ENCODE measurements around the gene DIAPH1.
A peak's percentile ranks its signal among the peaks of the same experiment; 100 is the strongest.

DIAPH1 gene

DNA sequence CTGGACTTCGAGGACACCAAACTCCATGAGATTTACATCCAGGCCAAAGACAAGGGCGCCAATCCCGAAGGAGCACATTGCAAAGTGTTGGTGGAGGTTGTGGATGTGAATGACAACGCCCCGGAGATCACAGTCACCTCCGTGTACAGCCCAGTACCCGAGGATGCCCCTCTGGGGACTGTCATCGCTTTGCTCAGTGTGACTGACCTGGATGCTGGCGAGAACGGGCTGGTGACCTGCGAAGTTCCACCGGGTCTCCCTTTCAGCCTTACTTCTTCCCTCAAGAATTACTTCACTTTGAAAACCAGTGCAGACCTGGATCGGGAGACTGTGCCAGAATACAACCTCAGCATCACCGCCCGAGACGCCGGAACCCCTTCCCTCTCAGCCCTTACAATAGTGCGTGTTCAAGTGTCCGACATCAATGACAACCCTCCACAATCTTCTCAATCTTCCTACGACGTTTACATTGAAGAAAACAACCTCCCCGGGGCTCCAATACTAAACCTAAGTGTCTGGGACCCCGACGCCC, 141.7 kb downstream of the DIAPH1 start:
- H3K27ac ChIP-seq (ENCODE audit: low read depth, low read length, severe bottlenecking): no peak overlapping the region
- 96 to 97% methylated on average over 20 to 24 of the region's 24 CpGs for WGBS, 2 experiments (ENCODE audit: insufficient coverage in 2 of 2)
- peak overlapping the region; percentile 56 for H3K4me3 ChIP-seq (ENCODE audit: extremely low read depth, insufficient read depth, low read length, poor library complexity, severe bottlenecking)
- peaks cover 48% of the 10 kb centered on the region for H3K36me3 ChIP-seq (ENCODE audit: control insufficient read depth, insufficient read depth, low read length)
- H3K9me3 ChIP-seq (ENCODE audit: control insufficient read depth, low read length): peaks cover 11% of the 10 kb centered on the region
- peaks cover 17% of the 10 kb centered on the region for H3K4me1 ChIP-seq (ENCODE audit: control insufficient read depth, insufficient read depth, low read length, poor library complexity, severe bottlenecking)

DNA sequence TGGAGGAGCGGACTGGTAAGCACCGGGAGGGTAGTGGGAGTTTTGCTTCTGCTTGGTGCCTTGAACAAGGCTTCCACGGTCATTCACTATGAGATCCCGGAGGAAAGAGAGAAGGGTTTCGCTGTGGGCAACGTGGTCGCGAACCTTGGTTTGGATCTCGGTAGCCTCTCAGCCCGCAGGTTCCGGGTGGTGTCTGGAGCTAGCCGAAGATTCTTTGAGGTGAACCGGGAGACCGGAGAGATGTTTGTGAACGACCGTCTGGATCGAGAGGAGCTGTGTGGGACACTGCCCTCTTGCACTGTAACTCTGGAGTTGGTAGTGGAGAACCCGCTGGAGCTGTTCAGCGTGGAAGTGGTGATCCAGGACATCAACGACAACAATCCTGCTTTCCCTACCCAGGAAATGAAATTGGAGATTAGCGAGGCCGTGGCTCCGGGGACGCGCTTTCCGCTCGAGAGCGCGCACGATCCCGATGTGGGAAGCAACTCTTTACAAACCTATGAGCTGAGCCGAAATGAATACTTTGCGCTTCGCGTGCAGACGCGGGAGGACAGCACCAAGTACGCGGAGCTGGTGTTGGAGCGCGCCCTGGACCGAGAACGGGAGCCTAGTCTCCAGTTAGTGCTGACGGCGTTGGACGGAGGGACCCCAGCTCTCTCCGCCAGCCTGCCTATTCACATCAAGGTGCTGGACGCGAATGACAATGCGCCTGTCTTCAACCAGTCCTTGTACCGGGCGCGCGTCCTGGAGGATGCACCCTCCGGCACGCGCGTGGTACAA, 142.5 kb downstream of the DIAPH1 start:
- peaks cover 16% of the 10 kb centered on the region for H3K4me1 ChIP-seq (ENCODE audit: control insufficient read depth, insufficient read depth, low read length, poor library complexity, severe bottlenecking)
- 55 to 57% methylated on average over 46 to 54 of the region's 58 CpGs for WGBS, 2 experiments (ENCODE audit: insufficient coverage in 2 of 2)
- peak overlapping the region; percentile 66 for H3K27ac ChIP-seq (ENCODE audit: low read depth, low read length, severe bottlenecking)
- H3K9me3 ChIP-seq (ENCODE audit: control insufficient read depth, low read length): peaks cover 11% of the 10 kb centered on the region
- peak overlapping the region; percentile 56 for H3K4me3 ChIP-seq (ENCODE audit: extremely low read depth, insufficient read depth, low read length, poor library complexity, severe bottlenecking)
- peaks cover 48% of the 10 kb centered on the region for H3K36me3 ChIP-seq (ENCODE audit: control insufficient read depth, insufficient read depth, low read length)

DNA sequence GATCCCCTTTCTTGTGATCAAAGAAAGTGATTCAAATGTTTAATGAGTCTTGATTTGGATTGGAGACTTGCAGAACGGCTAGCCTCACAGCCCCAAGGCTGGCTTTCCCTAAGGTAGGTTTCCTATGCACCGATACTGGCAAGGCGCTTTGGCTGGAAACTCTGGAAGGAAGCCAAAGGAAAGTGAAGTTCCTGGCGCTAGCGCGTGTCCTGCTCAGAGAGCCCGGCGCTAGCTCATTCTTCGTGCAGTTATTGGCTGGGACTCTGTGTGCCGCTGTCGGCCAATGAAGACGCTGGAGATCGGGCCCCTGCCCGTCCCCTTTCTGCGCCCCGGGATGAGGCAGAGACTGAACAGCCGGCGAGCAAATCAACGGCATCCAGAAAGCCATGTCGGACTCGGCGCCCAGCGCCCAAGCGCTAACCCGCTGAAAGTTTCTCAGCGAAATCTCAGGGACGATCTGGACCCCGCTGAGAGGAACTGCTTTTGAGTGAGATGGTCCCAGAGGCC, 143.1 kb downstream of the DIAPH1 start, which contains the start of gene PCDHGC3:
Gene PCDHGC3, plus strand, starts transcription at position 342 of the 507 bp plus-strand sequence. Its CDS starts 151 bp downstream, at position 493.
- peaks cover 11% of the 10 kb centered on the region for H3K9me3 ChIP-seq (ENCODE audit: control insufficient read depth, low read length)
- peaks cover 16% of the 10 kb centered on the region for H3K4me1 ChIP-seq (ENCODE audit: control insufficient read depth, insufficient read depth, low read length, poor library complexity, severe bottlenecking)
- H3K36me3 ChIP-seq (ENCODE audit: control insufficient read depth, insufficient read depth, low read length): peaks cover 43% of the 10 kb centered on the region
- H3K4me3 ChIP-seq (ENCODE audit: extremely low read depth, insufficient read depth, low read length, poor library complexity, severe bottlenecking): peak within 1 kb of the TSS; percentile 56
- WGBS, 2 experiments (ENCODE audit: insufficient coverage in 2 of 2): 38 to 43% methylated on average over 28 of the region's 28 CpGs
- H3K27ac ChIP-seq (ENCODE audit: low read depth, low read length, severe bottlenecking): peak within 1 kb of the TSS; percentile 66

DNA sequence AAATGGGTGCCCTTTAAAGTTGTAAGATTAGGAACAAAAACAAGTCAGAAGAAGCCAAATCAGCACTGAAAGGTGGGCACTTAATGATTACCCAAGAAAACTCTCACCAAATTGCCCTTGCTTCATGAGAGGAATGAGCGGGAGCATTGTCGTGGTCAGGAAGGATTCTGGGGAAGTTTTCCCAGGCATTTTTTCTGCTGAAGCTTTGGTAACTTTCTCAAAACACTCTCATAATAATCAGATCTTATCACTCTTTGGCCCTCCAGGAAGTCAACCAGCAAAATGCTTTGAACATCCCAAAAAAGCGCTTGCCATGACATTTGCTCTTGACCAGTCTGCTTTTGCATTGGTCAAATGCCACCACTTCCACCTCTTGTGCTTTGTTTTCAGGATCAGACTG, 153.4 kb downstream of the DIAPH1 start:
- H3K9me3 ChIP-seq (ENCODE audit: control insufficient read depth, low read length): no peaks in the 10 kb centered on the region
- no peaks in the 10 kb centered on the region for H3K4me1 ChIP-seq (ENCODE audit: control insufficient read depth, insufficient read depth, low read length, poor library complexity, severe bottlenecking)
- no peak overlapping the region for H3K4me3 ChIP-seq (ENCODE audit: extremely low read depth, insufficient read depth, low read length, poor library complexity, severe bottlenecking)
- H3K27ac ChIP-seq (ENCODE audit: low read depth, low read length, severe bottlenecking): no peak overlapping the region
- peaks cover 14% of the 10 kb centered on the region for H3K36me3 ChIP-seq (ENCODE audit: control insufficient read depth, insufficient read depth, low read length)
- WGBS, 2 experiments (ENCODE audit: insufficient coverage in 2 of 2): 90 to 92% methylated on average over 1 to 2 of the region's 3 CpGs

All from mesodermal cell (in vitro differentiated cells).